IPS-18c (cell line): ENCODE results near the gene SLC39A8.
"Not testable (repeated sequence)": the region's sequence is repeated elsewhere in the genome, so short reads cannot be mapped to it uniquely, and the experiment has no call there.

Experiments used
- H3K4me3 ChIP-seq: 2 replicates; pipeline ENCODE4 v1.7.0; 2013; ENCODE audit warnings: low read depth, mild to moderate bottlenecking, low read length, moderate library complexity; ENCODE audit not compliant: insufficient read depth
- H3K9me3 ChIP-seq: one replicate; pipeline ENCODE4 v1.6.1; 2013; ENCODE audit warnings: mild to moderate bottlenecking, low read length, moderate library complexity; ENCODE audit not compliant: control insufficient read depth, insufficient read depth

SLC39A8 gene

GRCh38 chr4:102316585-102316984 is 28.7 kb downstream of the SLC39A8 start:
- H3K9me3 ChIP-seq, result no peaks in the 10 kb centered on the region
- H3K4me3 ChIP-seq, result no peak overlapping the region

- no peak overlapping the region for H3K4me3 ChIP-seq
- H3K9me3 ChIP-seq, result no peaks in the 10 kb centered on the region
Measured at GRCh38 chr4:102315532-102315931, 29.8 kb downstream of the SLC39A8 start.

- H3K9me3 ChIP-seq, result no peaks in the 10 kb centered on the region
- H3K4me3 ChIP-seq, result no peak overlapping the region
Measured at GRCh38 chr4:102312417-102312816, 32.9 kb downstream of the SLC39A8 start.

- Histone ChIP-seq H3K4me3 (no peak overlapping the region), H3K9me3 (no peaks in the 10 kb centered on the region)
Measured at GRCh38 chr4:102311912-102312311, 33.4 kb downstream of the SLC39A8 start.

- no peak overlapping the region for H3K4me3 ChIP-seq
- H3K9me3 ChIP-seq, result no peaks in the 10 kb centered on the region
Measured at GRCh38 chr4:102311407-102311806, 33.9 kb downstream of the SLC39A8 start.

GRCh38 chr4:102308032-102308799 is 37.1 kb downstream of the SLC39A8 start:
- Histone ChIP-seq H3K9me3 (no peaks in the 10 kb centered on the region), H3K4me3 (no peak overlapping the region)

GRCh38 chr4:102305666-102306065 is 39.6 kb downstream of the SLC39A8 start:
- Histone ChIP-seq H3K4me3 (no peak overlapping the region), H3K9me3 (no peaks in the 10 kb centered on the region)

GRCh38 chr4:102302762-102303161 is 42.5 kb downstream of the SLC39A8 start:
- no peak overlapping the region for H3K4me3 ChIP-seq

GRCh38 chr4:102301167-102301566 is 44.1 kb downstream of the SLC39A8 start:
- Histone ChIP-seq H3K9me3 (no peaks in the 10 kb centered on the region), H3K4me3 (no peak overlapping the region)

More at GRCh38 chr4:102302762-102303161, 42.5 kb downstream of the SLC39A8 start:
- H3K9me3 ChIP-seq, result no peaks in the 10 kb centered on the region

- H3K4me3 ChIP-seq, result no peak overlapping the region
- H3K9me3 ChIP-seq, result no peaks in the 10 kb centered on the region
Measured at GRCh38 chr4:102299354-102300107, 45.8 kb downstream of the SLC39A8 start.

- Histone ChIP-seq H3K4me3 (no peak overlapping the region), H3K9me3 (no peaks in the 10 kb centered on the region)
Measured at GRCh38 chr4:102298716-102299115, 46.6 kb downstream of the SLC39A8 start.

GRCh38 chr4:102295153-102295862 is 50.0 kb downstream of the SLC39A8 start:
- no peak overlapping the region for H3K4me3 ChIP-seq
- H3K9me3 ChIP-seq, result no peaks in the 10 kb centered on the region

- Histone ChIP-seq H3K4me3 (no peak overlapping the region), H3K9me3 (no peaks in the 10 kb centered on the region)
Measured at GRCh38 chr4:102288497-102288896, 56.8 kb downstream of the SLC39A8 start.

- H3K9me3 ChIP-seq, result no peaks in the 10 kb centered on the region
- H3K4me3 ChIP-seq, result no peak overlapping the region
Measured at GRCh38 chr4:102285831-102286230, 59.5 kb downstream of the SLC39A8 start.

- H3K9me3 ChIP-seq, result no peaks in the 10 kb centered on the region
- no peak overlapping the region for H3K4me3 ChIP-seq
Measured at GRCh38 chr4:102281171-102281839, 64.0 kb downstream of the SLC39A8 start.

- H3K4me3 ChIP-seq, H3K9me3 ChIP-seq: not testable (repeated sequence)
Measured at GRCh38 chr4:102273317-102273716, 72.0 kb downstream of the SLC39A8 start.

- Histone ChIP-seq H3K4me3 (no peak overlapping the region), H3K9me3 (no peaks in the 10 kb centered on the region)
Measured at GRCh38 chr4:102272318-102272717, 73.0 kb downstream of the SLC39A8 start.
